Measurements from ENCODE around the gene ACD. TPM values are rescaled to one million over a fixed set of nuclear protein-coding genes. Genes with fewer than 3 reads are reported as not detected.

ACD gene
- total and polyA plus RNA-seq, 8 donors = 12.9 to 27.5 (median 23.2) TPM

DNA sequence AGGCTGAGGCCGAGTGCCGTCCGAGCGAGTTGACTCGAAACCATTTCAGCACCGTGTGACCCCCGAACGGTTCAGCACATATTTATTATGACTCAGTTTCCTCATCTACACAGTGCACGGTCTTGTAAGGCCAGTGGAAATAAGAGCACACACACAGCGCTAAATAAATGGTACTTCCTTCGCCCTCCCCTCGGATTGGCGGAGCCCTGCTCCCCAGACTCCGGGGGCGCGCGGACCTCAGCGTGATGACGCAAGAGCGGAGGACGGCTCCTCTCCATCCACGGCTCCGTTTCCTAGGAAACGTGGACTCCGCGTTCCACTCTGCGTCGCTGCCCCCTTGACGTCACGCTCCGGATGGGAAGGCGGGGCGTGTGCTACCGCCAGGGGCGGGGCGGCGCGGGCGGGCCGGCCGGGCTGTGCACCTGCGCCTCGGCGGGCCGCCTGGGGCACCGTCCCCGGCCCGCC lies 536 bp upstream of the ACD start, which contains the start of gene PARD6A:
PARD6A (plus strand) TSS at position 397 of the 465 bp plus-strand sequence. CDS start 79 bp downstream, outside the sequence.
- peak; percentile 87 for ATAC-seq
- peaks cover 13 to 25% of the 10 kb centered on the region in 2 donors for H3K4me1 ChIP-seq
- TF ChIP-seq CTCF (IDR thresholded peaks at IDR 0.05) = no peak
- H3K36me3 ChIP-seq = peaks cover 0 to 34% of the 10 kb centered on the region in 2 donors
- peaks cover 0 to under 1% of the 10 kb centered on the region in 2 donors for H3K27me3 ChIP-seq
- intact Hi-C loops (cut with DNase I) = no loop called here
- H3K27ac ChIP-seq = peak within 1 kb of the TSS; percentile 95 to 98
- peak within 1 kb of the TSS; percentile 83 to 96 for H3K4me3 ChIP-seq
- DNase-seq = peak; percentile 89 to 98 (median 98)
- H3K9me3 ChIP-seq = no peaks in the 10 kb centered on the region

DNA sequence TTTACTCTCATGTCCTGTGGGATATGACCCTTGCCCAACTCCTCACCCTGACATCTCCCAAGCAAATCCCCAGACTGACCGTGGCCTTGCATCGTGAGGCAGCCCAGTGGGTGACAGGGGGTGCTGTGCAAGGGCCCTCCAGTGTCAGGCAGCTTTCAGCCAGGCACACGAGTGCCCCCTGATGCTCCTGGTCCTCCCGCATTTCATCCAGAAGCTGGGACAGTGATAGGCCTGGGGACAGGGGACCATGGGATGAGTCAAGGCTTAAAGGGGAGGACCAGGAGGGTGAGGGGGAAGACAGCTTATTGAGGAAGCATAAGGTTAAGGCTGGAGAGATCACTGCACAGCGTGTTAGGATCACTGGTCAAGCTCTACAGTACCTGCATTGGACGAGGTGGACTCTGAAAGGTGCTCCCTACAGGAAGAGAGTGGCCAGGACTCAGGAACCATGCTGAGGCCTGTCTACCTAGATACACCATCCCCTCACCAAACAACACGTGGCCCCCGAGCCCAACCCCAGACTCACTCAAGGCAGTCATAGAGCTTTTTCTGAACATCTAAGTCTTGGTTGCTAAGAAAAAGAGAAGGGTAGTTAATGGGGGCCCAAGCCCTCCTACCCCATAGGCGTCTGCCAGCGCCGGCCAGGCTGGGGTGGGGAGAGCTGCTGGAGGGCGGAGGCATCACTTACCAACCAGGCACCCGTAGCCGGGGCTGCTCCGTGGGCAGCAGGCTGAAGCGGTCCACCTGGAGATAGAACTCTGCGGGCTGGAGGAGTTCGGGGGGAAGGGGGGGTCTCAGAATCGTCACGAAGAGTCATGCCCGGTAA lies 998 bp downstream of the ACD start:
- no peak for DNase-seq
- ATAC-seq = no peak
- H3K27me3 ChIP-seq = peaks cover 9 to 16% of the 10 kb centered on the region in 2 donors
- peak overlapping the region; percentile 83 to 96 for H3K4me3 ChIP-seq
- H3K9me3 ChIP-seq = no peaks in the 10 kb centered on the region
- intact Hi-C loops (cut with DNase I) = loop anchor here in 1 of 2 donors (10.0 kb wide), 1 partner anchor 114 kb away; no protein-coding TSS in a partner anchor
- TF ChIP-seq CTCF (IDR thresholded peaks at IDR 0.05) = no peak
- peaks cover 13 to 22% of the 10 kb centered on the region in 2 donors for H3K4me1 ChIP-seq
- no peak overlapping the region for H3K27ac ChIP-seq
- peaks cover 0 to 34% of the 10 kb centered on the region in 2 donors for H3K36me3 ChIP-seq

DNA sequence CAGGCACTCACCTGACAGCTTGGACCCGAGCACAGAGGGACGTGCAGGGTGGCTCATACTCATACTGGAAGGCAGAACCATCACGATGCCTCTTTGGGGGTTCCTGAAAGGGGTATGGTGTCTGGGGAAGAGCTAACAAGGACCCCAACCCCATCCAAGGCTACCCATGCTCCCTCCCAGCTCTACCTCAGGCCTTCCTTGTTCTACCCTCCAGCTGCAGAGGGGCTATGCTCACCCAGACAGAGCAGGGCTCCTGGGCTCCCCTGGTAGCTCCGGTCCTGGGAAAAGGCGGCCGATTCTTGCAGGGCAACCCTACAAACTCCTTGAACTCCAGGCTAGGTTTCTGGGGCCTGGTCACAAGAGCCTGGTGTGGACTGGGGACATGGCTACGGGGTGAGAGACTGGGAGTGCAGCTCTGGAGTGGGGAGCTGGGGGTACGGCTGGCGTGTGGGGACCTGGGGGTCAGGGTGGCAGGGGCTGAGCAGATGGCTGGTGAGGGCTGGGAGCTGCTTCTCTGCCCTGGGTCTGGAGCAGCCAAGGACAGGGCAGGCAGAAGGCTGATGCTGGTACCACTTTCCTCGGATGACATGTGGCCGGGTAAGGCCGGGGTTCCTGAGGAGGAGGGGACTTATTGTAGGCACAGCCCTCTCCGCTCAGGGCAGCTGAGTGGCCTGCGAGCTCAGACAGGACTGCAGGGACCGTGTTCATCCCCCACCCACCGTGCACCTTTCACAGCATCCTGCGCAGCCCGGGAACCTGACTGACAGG lies 2.1 kb downstream of the ACD start:
- DNase-seq (no peak), ATAC-seq (no peak)
- Histone ChIP-seq H3K27ac (no peak overlapping the region), H3K4me1 (peaks cover 18 to 29% of the 10 kb centered on the region in 2 donors), H3K36me3 (peaks cover 0 to 31% of the 10 kb centered on the region in 2 donors), H3K27me3 (peaks cover 18 to 27% of the 10 kb centered on the region in 2 donors), H3K9me3 (no peaks in the 10 kb centered on the region), H3K4me3 (no peak overlapping the region)
- intact Hi-C loops (cut with DNase I) = loop anchor here in 1 of 2 donors (10.0 kb wide), 1 partner anchor 113 kb away; no protein-coding TSS in a partner anchor
- TF ChIP-seq CTCF (IDR thresholded peaks at IDR 0.05) = no peak

DNA sequence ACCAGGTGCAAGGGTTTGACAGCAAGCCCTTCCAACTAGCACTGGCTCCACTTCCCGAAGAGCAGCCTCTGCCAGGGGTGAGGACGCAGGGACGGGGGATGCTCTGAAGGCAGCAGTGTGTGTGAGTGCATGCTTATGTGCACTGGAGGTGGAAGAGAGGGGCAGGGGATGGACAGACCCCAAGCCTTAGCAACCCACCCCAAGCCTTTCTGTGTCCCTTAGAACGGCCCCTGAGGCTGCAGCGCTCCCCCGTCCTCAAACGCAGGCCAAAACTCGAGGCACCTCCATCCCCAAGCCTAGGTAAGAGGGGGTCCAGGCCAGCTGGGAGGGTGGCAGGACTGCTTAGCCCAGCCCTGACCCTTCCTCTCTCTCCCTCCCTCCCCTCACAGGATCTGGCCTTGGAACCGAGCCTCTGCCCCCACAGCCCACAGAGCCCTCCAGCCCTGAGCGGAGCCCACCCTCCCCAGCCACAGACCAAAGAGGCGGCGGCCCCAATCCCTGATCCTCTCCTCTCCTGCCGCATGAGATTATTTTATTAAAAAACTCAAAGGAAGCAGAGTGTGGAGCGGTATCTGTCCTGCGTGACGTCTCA lies 2.9 kb downstream of the ACD start:
- no peak overlapping the region for H3K27ac ChIP-seq
- no peaks in the 10 kb centered on the region for H3K9me3 ChIP-seq
- ATAC-seq (no peak), DNase-seq (no peak)
- H3K36me3 ChIP-seq = peaks cover 0 to 23% of the 10 kb centered on the region in 2 donors
- H3K4me1 ChIP-seq = peaks cover 18 to 31% of the 10 kb centered on the region in 2 donors
- intact Hi-C loops (cut with DNase I) = loop anchor here in 1 of 2 donors (10.0 kb wide), 1 partner anchor 112 kb away; no protein-coding TSS in a partner anchor
- peaks cover 23 to 36% of the 10 kb centered on the region in 2 donors for H3K27me3 ChIP-seq
- no peak for TF ChIP-seq CTCF (IDR thresholded peaks at IDR 0.05)
- no peak overlapping the region for H3K4me3 ChIP-seq

Data from left lung (tissue), 10 donors.